Osteocyte (in vitro differentiated cells): ENCODE data around the gene NR1I2. TPM values are rescaled to one million over a fixed set of nuclear protein-coding genes. Genes with fewer than 3 reads are reported as not detected.

Source experiments
- DNase-seq: peaks from one replicate; pipeline ENCODE4 v3.0.0; 2021; ENCODE audit warnings: mixed read lengths; ENCODE audit not compliant: unreplicated experiment; ENCODE audit errors: extremely low spot score
- H3K27ac Mint-ChIP-seq: one replicate; pipeline ENCODE4 v1.8.0; 2021; ENCODE audit warnings: mild to moderate bottlenecking, mixed read lengths; ENCODE audit not compliant: unreplicated experiment
- H3K27me3 Mint-ChIP-seq: one replicate; pipeline ENCODE4 v1.8.0; 2021; ENCODE audit warnings: mixed read lengths; ENCODE audit not compliant: unreplicated experiment
- H3K36me3 Mint-ChIP-seq: one replicate; pipeline ENCODE4 v1.8.0; 2021; ENCODE audit warnings: mixed read lengths; ENCODE audit not compliant: unreplicated experiment
- H3K4me1 Mint-ChIP-seq: one replicate; pipeline ENCODE4 v1.8.0; 2021; ENCODE audit warnings: mixed read lengths; ENCODE audit not compliant: unreplicated experiment
- H3K4me3 Mint-ChIP-seq: one replicate; pipeline ENCODE4 v1.8.0; 2021; ENCODE audit warnings: mild to moderate bottlenecking, moderate library complexity, mixed read lengths; ENCODE audit not compliant: unreplicated experiment
- H3K9me3 Mint-ChIP-seq: one replicate; pipeline ENCODE4 v1.8.0; 2021; ENCODE audit warnings: mixed read lengths; ENCODE audit not compliant: unreplicated experiment
- long read RNA-seq: library from polyadenylated mRNA; unstranded; transcript quantifications from one replicate; pipeline ENCODE4 v2.0.0, GENCODE V29; 2021
- total RNA-seq: library from RNA; stranded (reverse); gene quantifications from 2 replicates; pipeline ENCODE4 v1.2.1, GENCODE V29; 2021
- TF ChIP-seq, protein P1 (sequence below): fragments of 200-600 bp; sonication (generic); IDR thresholded peaks from 2 replicates; pipeline ENCODE4 v1.5.0; 2021; ENCODE audit warnings: antibody characterized with exemption, mild to moderate bottlenecking, moderate library complexity

Gene NR1I2
- total RNA-seq: not detected in 2 replicates
- long read RNA-seq: 0 reads

DNA sequence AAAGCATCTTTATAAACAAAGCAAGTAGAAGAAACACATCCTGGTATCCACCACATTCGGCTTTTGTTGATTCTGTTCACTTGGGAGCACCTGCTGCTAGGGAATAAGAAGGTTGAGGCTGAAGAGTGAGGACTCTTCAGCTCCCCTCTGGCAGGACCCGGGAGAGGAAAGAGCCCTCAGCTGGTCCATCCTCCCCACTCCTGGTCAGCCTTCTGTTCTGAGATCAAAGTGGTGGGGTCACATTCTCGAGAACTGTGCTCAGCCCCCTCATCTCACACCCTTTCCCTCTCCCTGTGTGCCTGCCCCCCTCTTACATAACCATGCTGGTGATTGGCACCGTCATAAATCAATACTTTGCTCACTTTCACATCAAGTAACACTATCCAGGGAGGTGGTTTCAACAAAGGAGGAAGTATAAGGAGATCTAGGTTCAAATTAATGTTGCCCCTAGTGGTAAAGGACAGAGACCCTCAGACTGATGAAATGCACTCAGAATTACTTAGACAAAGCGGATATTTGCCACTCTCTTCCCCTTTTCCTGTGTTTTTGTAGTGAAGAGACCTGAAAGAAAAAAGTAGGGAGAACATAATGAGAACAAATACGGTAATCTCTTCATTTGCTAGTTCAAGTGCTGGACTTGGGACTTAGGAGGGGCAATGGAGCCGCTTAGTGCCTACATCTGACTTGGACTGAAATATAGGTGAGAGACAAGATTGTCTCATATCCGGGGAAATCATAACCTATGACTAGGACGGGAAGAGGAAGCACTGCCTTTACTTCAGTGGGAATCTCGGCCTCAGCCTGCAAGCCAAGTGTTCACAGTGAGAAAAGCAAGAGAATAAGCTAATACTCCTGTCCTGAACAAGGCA, at the start of gene NR1I2:
Gene NR1I2, plus strand, starts transcription at position 772 of the 869 bp plus-strand sequence.
- peaks cover under 1% of the 10 kb centered on the region for H3K36me3 Mint-ChIP-seq
- TF ChIP-seq, protein P1, sequence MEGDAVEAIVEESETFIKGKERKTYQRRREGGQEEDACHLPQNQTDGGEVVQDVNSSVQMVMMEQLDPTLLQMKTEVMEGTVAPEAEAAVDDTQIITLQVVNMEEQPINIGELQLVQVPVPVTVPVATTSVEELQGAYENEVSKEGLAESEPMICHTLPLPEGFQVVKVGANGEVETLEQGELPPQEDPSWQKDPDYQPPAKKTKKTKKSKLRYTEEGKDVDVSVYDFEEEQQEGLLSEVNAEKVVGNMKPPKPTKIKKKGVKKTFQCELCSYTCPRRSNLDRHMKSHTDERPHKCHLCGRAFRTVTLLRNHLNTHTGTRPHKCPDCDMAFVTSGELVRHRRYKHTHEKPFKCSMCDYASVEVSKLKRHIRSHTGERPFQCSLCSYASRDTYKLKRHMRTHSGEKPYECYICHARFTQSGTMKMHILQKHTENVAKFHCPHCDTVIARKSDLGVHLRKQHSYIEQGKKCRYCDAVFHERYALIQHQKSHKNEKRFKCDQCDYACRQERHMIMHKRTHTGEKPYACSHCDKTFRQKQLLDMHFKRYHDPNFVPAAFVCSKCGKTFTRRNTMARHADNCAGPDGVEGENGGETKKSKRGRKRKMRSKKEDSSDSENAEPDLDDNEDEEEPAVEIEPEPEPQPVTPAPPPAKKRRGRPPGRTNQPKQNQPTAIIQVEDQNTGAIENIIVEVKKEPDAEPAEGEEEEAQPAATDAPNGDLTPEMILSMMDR: no peak
- H3K27ac Mint-ChIP-seq: no peak within 1 kb of the TSS
- H3K9me3 Mint-ChIP-seq: peaks cover 2% of the 10 kb centered on the region
- no peak for DNase-seq
- H3K4me1 Mint-ChIP-seq: peaks cover 5% of the 10 kb centered on the region
- H3K27me3 Mint-ChIP-seq: no peaks in the 10 kb centered on the region
- H3K4me3 Mint-ChIP-seq: no peak within 1 kb of the TSS

DNA sequence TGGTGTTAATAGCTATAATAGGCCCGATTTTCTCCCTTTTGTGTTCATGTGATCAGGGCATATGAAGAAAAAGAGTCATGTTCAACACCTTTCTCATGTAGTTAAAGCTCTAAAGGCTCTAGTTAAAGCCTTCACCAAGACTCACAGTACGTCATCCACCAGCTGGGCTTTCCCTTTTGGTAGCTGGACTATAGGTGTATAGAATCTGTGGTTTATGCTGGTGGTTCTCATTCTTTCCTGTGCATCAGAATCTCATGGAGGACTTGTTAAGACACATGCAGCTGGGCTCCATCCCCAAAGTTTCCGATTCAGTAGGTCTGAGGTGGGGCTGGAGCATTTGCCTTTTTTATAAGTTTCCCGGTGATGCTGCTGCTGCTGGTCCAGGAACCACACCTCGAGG, 48.1 kb upstream of the NR1I2 start:
- H3K36me3 Mint-ChIP-seq: no peaks in the 10 kb centered on the region
- peaks cover 11% of the 10 kb centered on the region for H3K4me1 Mint-ChIP-seq
- H3K9me3 Mint-ChIP-seq: no peaks in the 10 kb centered on the region
- TF ChIP-seq, protein P1: no peak
- H3K4me3 Mint-ChIP-seq: no peak overlapping the region
- no peak for DNase-seq
- no peaks in the 10 kb centered on the region for H3K27me3 Mint-ChIP-seq
- H3K27ac Mint-ChIP-seq: no peak overlapping the region

DNA sequence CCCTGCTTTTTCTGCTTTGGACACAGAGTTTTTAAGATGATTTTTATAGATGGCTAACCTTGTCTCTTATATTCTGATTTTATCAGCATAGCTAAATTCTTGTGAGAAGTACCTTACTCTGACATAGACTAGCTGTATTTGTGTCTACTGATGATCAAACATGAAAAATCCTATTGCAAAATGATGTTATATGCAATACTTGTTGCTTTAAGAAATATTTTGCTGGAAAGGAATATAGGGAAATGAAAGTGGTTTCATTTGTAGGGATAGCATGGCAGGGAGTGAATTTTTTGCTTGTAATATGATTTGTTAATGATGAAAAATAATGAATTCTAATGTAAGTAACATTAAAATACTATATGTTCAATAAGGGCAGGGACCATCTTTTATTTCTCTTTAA, 43.2 kb upstream of the NR1I2 start:
- H3K36me3 Mint-ChIP-seq: no peaks in the 10 kb centered on the region
- TF ChIP-seq, protein P1: no peak
- no peaks in the 10 kb centered on the region for H3K27me3 Mint-ChIP-seq
- peaks cover 3% of the 10 kb centered on the region for H3K4me1 Mint-ChIP-seq
- H3K4me3 Mint-ChIP-seq: no peak overlapping the region
- H3K9me3 Mint-ChIP-seq: no peaks in the 10 kb centered on the region
- DNase-seq: no peak
- no peak overlapping the region for H3K27ac Mint-ChIP-seq

DNA sequence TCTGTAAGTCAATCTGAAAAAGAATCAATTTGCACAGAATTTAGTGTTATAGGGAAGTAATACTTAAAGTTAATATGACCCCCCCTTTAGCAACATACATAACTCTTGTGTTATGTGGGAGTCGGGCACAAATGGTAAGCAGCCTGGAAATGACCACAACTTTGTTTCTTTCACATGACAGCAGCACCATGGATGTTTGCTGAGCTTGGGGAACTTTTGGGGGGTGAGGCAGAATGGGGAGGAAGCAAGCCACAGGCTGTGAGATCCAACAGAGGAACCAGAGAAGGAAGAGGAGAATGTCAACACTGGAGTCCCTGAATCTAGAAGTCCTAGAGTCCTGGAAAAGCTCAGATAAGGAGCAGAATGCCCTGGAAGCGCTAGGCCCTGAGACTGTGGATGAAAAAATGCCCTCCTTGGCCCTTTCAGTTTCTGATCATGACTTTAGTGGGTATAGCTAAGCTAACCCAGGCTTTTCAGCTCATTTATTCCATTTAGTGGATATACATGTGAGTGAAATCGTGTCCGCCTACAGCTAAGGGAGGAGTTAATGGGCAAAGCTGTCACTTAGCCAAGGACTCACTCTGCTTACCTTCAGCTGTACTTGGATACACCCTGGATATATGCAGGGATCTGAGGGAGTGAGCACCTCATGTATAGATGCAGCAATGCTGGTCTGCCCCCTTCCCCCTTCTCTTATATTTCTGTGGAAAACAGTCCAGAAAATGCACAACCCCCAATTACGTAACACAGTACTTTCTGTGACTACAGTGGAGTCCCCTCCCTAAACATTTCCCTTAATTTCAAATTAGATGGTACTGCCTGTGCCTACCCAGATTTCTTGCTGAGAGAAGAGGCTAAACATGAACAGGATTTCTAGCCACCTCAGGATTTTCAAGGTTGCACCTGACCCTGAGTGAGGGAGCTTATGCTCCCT, 40.0 kb upstream of the NR1I2 start:
- Mint-ChIP-seq H3K36me3 (no peaks in the 10 kb centered on the region), H3K4me1 (peaks cover 3% of the 10 kb centered on the region), H3K9me3 (no peaks in the 10 kb centered on the region), H3K27ac (no peak overlapping the region), H3K27me3 (no peaks in the 10 kb centered on the region), H3K4me3 (no peak overlapping the region)
- DNase-seq: no peak
- TF ChIP-seq, protein P1: no peak

DNA sequence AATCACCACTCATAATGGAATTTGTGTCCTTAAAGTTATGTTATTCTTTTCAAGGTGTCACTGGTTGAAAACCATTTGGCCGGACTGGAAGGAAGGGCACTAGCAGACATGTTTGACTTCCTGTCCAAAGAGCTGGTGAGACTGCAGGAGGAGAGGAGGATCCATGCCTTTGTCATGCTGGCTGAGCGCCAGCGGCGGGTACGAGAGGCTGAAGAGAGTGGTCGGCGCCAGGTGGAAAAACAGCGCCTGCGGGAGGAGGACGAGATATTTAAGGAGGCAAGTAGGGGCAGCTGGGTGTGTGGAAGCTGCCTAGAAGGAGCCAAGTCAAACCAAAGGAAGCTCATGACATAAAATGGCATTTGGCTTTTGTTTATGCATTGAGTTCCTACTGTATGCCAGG, 38.0 kb upstream of the NR1I2 start:
- Mint-ChIP-seq H3K9me3 (no peaks in the 10 kb centered on the region), H3K4me1 (no peaks in the 10 kb centered on the region), H3K27me3 (no peaks in the 10 kb centered on the region), H3K27ac (no peak overlapping the region), H3K36me3 (no peaks in the 10 kb centered on the region), H3K4me3 (no peak overlapping the region)
- TF ChIP-seq, protein P1: no peak
- no peak for DNase-seq
